Mesenchymal stem cell (in vitro differentiated cells and primary cell): Measurements from ENCODE around the gene ZNF25. TPM values are rescaled to one million over a fixed set of nuclear protein-coding genes. Genes with fewer than 3 reads are reported as not detected.

Source experiments
- small RNA-seq: library from polyadenylated mRNA; stranded (forward); fragments of <200 nt; extraction: miRNeasy Mini kit (QIAGEN cat#:217004); gene quantifications from one replicate; pipeline ENCODE3, GENCODE V24; 2013; ENCODE audit warnings: low read depth

Gene ZNF25

Small RNAs within 50 kb of the gene (small RNA-seq; reads per million reads assigned to genes)
- not detected for gene RF00019
